ENCODE results near the gene TMA7.

Gene TMA7

DNA sequence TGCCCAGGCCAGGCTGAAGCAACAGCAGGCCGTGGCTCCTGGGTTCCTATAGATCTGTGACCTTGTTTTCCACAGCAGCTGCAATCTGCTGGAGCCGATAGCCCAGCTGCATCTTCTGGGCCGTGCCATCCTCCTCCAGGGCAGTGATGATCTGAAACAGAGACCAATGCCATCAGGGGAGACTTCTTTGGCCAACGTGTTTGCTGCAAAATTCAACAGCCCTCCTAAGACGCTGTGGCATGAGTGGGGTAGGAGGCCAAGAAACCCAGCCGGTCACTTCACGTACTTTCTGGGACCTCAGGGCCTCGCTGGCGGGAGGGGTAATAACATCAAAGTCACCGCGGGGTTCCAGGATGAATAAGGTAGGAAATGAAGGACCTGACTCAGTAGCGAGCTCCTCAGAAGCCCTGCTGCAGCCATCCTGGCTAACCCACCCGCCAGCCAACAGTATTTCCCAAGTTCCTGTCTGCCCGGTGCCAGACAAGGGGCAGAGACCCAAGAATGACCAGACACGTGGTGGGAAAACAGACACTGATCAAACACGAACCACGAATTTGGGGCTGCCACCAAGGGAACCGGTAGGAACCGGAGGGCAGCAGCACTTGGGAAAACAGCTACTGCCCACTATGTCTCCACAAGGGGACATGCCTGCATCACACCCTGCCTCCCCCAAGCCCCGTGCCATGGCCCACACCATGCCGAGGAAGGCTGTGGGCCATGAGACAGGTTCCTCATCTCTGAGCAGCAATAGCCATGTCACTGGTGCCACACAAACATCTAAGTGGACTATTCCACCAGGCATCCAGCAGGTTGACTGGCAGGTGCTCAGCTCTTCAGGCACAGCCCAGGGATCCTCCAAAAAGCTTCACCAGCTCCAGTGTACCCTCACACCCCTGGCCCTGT is 35.4 kb upstream of the TMA7 start:
- DNase-seq (ENCODE audit: low read depth), result no peak
- TF ChIP-seq, protein P1, sequence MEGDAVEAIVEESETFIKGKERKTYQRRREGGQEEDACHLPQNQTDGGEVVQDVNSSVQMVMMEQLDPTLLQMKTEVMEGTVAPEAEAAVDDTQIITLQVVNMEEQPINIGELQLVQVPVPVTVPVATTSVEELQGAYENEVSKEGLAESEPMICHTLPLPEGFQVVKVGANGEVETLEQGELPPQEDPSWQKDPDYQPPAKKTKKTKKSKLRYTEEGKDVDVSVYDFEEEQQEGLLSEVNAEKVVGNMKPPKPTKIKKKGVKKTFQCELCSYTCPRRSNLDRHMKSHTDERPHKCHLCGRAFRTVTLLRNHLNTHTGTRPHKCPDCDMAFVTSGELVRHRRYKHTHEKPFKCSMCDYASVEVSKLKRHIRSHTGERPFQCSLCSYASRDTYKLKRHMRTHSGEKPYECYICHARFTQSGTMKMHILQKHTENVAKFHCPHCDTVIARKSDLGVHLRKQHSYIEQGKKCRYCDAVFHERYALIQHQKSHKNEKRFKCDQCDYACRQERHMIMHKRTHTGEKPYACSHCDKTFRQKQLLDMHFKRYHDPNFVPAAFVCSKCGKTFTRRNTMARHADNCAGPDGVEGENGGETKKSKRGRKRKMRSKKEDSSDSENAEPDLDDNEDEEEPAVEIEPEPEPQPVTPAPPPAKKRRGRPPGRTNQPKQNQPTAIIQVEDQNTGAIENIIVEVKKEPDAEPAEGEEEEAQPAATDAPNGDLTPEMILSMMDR (IDR thresholded peaks at IDR 0.05; ENCODE audit: low read depth, low read length, missing control alignments), result no peak
- in situ Hi-C loops (cut with HindIII; ENCODE audit: low sequenced_read_pairs), result no loop called here
- no peak overlapping the region for H3K4me3 ChIP-seq (ENCODE audit: low read depth, low read length)

DNA sequence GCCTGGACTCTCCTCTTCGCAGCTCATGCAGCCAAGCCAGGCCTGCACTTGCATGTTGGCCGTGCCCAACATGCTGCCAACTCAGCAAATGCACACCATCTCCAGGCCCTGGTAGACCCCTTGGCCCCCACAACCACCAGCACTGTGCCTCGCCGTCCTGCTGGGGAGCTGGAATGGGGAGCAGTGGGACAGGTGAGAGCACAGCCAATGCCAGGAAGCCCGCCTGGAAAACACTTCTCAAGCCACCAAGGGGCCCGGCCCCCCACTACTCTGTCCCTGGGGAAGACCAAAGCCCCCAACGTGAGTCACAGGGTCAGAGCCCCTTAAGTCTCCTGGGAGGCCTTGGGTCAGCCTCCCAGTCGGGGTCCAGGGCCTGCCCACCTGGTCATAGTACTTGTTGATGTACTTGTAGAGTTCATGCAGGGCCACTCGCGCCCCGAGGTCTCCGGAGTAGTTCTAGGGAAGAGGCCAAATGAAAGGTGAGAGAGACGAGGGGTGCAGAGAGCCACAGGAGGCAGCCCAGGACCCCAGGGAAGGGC is 34.6 kb upstream of the TMA7 start:
- DNase-seq (ENCODE audit: low read depth), result no peak
- no peak overlapping the region for H3K4me3 ChIP-seq (ENCODE audit: low read depth, low read length)
- in situ Hi-C loops (cut with HindIII; ENCODE audit: low sequenced_read_pairs), result no loop called here
- TF ChIP-seq, protein P1 (IDR thresholded peaks at IDR 0.05; ENCODE audit: low read depth, low read length, missing control alignments), result no peak

DNA sequence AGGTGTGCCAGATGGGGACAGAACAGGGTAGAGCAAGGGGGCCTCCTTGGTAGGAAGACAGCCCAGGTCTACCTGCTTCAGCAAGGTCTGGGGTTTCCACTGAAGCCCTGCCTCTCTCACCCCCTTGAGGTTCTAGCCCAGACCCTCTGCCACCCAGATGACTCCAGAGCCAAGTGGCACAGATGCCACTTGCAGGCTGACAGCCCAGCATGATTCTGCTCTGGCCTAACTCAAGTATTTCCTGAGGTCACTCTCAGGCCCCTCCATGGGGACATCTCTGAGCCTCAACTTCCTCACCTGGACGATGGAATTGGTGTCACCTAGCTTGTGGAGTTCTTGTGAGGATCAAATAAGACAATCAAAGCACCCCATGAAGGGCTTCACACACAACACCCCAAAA is 34.1 kb upstream of the TMA7 start:
- TF ChIP-seq, protein P1 (IDR thresholded peaks at IDR 0.05; ENCODE audit: low read depth, low read length, missing control alignments), result no peak
- in situ Hi-C loops (cut with HindIII; ENCODE audit: low sequenced_read_pairs), result no loop called here
- no peak overlapping the region for H3K4me3 ChIP-seq (ENCODE audit: low read depth, low read length)
- DNase-seq (ENCODE audit: low read depth), result no peak

DNA sequence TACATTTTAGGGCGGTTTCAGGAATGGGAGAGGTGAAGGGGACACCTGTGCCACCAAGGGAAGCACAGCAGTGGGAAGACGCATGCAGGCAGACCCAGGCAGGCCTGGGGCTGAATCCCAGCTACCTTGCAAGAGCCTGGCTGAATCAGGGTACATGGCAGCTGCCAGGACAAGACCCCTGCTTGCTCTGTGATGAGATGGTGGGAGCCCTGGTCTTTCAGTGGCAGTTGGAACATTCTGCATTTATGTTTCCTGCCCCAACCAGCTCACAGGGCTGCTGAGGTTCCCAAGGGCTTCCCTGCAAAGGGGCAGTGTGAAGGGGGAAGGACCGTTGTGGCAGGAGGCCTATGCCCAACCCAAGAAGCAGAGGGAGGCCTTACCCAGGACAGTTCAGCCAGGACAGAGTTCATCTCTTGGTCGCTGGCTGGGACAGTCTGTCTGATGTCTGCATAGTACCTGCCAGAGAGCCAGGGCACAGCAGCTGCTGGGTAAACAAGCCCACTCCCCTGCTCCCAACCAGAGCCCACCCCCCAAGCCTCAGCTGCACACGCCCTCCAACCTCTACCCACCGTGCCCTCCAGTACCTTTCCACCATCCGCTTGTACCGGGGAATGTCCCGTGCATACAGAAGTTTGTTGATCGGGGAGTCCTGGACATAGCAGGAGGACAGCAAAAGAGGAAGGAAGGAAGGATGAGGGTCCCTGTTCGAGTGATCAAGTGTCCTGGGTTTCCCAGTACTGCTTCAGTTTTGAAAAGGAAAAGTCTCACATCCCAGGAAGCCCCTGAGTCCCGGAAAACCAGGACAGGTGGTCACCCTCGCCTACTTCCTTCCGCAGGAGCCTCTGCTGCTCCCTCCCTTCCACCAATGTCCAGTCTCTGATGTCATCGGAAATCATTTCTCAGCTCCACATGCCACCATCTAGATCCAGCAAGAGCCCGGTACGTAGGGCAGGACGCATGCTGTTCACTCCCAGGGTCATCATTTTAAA is 33.3 kb upstream of the TMA7 start:
- in situ Hi-C loops (cut with HindIII; ENCODE audit: low sequenced_read_pairs), result no loop called here
- TF ChIP-seq, protein P1 (IDR thresholded peaks at IDR 0.05; ENCODE audit: low read depth, low read length, missing control alignments), result no peak
- H3K4me3 ChIP-seq (ENCODE audit: low read depth, low read length), result no peak overlapping the region
- DNase-seq (ENCODE audit: low read depth), result no peak

DNA sequence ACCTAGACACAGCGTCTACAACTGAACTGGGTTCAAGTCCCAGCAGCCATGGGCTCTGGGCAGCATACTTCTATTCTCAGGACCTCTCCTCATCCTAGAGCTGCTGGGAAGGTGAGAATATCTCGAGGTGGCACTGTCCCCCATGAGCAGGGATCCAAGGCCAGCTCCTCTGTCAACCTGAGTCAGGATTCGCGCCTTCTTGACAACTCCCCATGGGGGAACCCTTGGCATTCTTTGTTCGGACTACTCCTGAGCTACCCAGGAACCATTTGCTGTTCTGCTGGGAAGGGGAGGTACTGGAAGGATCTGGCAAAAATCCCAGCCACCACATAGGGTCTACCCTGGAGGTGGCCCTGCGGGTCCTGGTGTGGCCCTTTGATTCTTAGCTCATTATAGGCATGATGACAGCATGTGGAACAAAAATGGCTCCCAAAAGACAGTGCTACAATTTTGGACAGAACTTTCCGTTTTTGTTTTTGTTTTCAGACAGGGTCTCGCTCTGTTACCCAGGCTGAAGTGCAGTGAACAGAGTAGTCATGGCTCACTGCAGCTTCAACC is 32.4 kb upstream of the TMA7 start:
- in situ Hi-C loops (cut with HindIII; ENCODE audit: low sequenced_read_pairs), result no loop called here
- DNase-seq (ENCODE audit: low read depth), result no peak
- TF ChIP-seq, protein P1 (IDR thresholded peaks at IDR 0.05; ENCODE audit: low read depth, low read length, missing control alignments), result no peak
- H3K4me3 ChIP-seq (ENCODE audit: low read depth, low read length), result no peak overlapping the region

DNA sequence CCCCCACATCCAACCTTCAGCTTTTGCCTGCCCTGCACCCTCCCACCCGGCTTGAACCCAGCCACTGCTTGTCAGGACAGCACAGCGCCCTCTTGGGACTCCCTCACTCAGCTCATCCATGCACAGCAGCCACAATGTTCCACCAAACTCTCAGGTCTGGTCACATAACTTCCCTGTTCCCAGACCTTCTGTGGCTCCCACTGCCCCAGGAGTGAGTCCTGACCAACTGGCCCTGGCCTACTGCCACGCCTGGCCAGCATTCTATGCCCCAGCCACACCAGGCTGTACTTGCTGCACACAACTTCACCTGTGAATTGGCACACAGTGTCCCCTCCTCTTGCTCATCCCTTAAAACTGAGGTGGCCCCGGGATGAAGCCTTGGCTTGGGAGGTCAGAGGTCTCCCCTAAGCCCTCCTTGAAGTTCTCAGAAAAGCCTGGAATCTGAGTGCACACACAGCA is 31.2 kb upstream of the TMA7 start:
- TF ChIP-seq, protein P1 (IDR thresholded peaks at IDR 0.05; ENCODE audit: low read depth, low read length, missing control alignments), result no peak
- no peak for DNase-seq (ENCODE audit: low read depth)
- in situ Hi-C loops (cut with HindIII; ENCODE audit: low sequenced_read_pairs), result no loop called here
- no peak overlapping the region for H3K4me3 ChIP-seq (ENCODE audit: low read depth, low read length)
